Measurements from ENCODE around the gene LAS1L. TPM values are rescaled to one million over a fixed set of nuclear protein-coding genes. Genes with fewer than 3 reads are reported as not detected.
"Not testable (repeated sequence)": the region's sequence is repeated elsewhere in the genome, so short reads cannot be mapped to it uniquely, and the experiment has no call there.

Gene LAS1L
- total and polyA plus RNA-seq, 4 donors, result 12.0 to 56.8 (median 36.5) TPM

- WGBS (ENCODE audit: insufficient coverage), result 87% methylated on average over 3 of the region's 3 CpGs
- no peaks in the 10 kb centered on the region for H3K9me3 ChIP-seq (ENCODE audit: control insufficient read depth, insufficient read depth, low read length)
- H3K4me3 ChIP-seq (ENCODE audit: low read depth, low read length), result no peak overlapping the region
- no peaks in the 10 kb centered on the region for H3K27me3 ChIP-seq (ENCODE audit: control insufficient read depth, insufficient read depth, low read length)
- no peak overlapping the region for H3K27ac ChIP-seq (ENCODE audit: low read depth, low read length)
- H3K36me3 ChIP-seq (ENCODE audit: control insufficient read depth, insufficient read depth, low read length), result peaks cover 36% of the 10 kb centered on the region
- DNase-seq (ENCODE audit: low read depth in 4 of 6, low spot score in 6 of 6), result no peak
- H3K4me1 ChIP-seq (ENCODE audit: control insufficient read depth, insufficient read depth, low read length), result no peaks in the 10 kb centered on the region
These were observed 11.7 kb downstream of the LAS1L start for GRCh38 chrX:65522739-65523372.

- 67% methylated on average over 1 of the region's 6 CpGs for WGBS (ENCODE audit: insufficient coverage)
- peaks cover 32% of the 10 kb centered on the region for H3K36me3 ChIP-seq (ENCODE audit: control insufficient read depth, insufficient read depth, low read length)
- H3K27me3 ChIP-seq (ENCODE audit: control insufficient read depth, insufficient read depth, low read length); H3K27ac ChIP-seq (ENCODE audit: low read depth, low read length); DNase-seq (ENCODE audit: low read depth in 4 of 6, low spot score in 6 of 6); H3K4me3 ChIP-seq (ENCODE audit: low read depth, low read length); H3K9me3 ChIP-seq (ENCODE audit: control insufficient read depth, insufficient read depth, low read length); H3K4me1 ChIP-seq (ENCODE audit: control insufficient read depth, insufficient read depth, low read length): not testable (repeated sequence)
These were observed 15.1 kb downstream of the LAS1L start for GRCh38 chrX:65519530-65519929.

GRCh38 chrX:65518980-65519379 lies 15.6 kb downstream of the LAS1L start:
- H3K9me3 ChIP-seq (ENCODE audit: control insufficient read depth, insufficient read depth, low read length); H3K4me1 ChIP-seq (ENCODE audit: control insufficient read depth, insufficient read depth, low read length); H3K27me3 ChIP-seq (ENCODE audit: control insufficient read depth, insufficient read depth, low read length); DNase-seq (ENCODE audit: low read depth in 4 of 6, low spot score in 6 of 6); H3K4me3 ChIP-seq (ENCODE audit: low read depth, low read length); H3K27ac ChIP-seq (ENCODE audit: low read depth, low read length): not testable (repeated sequence)
- WGBS (ENCODE audit: insufficient coverage), result 83% methylated on average over 1 of the region's 9 CpGs
- peaks cover 28% of the 10 kb centered on the region for H3K36me3 ChIP-seq (ENCODE audit: control insufficient read depth, insufficient read depth, low read length)

- Histone ChIP-seq H3K36me3 (ENCODE audit: control insufficient read depth, insufficient read depth, low read length) (peaks cover 21% of the 10 kb centered on the region), H3K27ac (ENCODE audit: low read depth, low read length) (no peak overlapping the region), H3K27me3 (ENCODE audit: control insufficient read depth, insufficient read depth, low read length) (no peaks in the 10 kb centered on the region), H3K4me3 (ENCODE audit: low read depth, low read length) (no peak overlapping the region), H3K4me1 (ENCODE audit: control insufficient read depth, insufficient read depth, low read length) (no peaks in the 10 kb centered on the region), H3K9me3 (ENCODE audit: control insufficient read depth, insufficient read depth, low read length) (no peaks in the 10 kb centered on the region)
- no peak for DNase-seq (ENCODE audit: low read depth in 4 of 6, low spot score in 6 of 6)
- 64% methylated on average over 2 of the region's 3 CpGs for WGBS (ENCODE audit: insufficient coverage)
These were observed 16.7 kb downstream of the LAS1L start for GRCh38 chrX:65517923-65518322.

- H3K4me1 ChIP-seq (ENCODE audit: control insufficient read depth, insufficient read depth, low read length), result no peaks in the 10 kb centered on the region
- H3K27ac ChIP-seq (ENCODE audit: low read depth, low read length), result no peak overlapping the region
- no peak overlapping the region for H3K4me3 ChIP-seq (ENCODE audit: low read depth, low read length)
- 77% methylated on average over 3 of the region's 3 CpGs for WGBS (ENCODE audit: insufficient coverage)
- peaks cover 18% of the 10 kb centered on the region for H3K36me3 ChIP-seq (ENCODE audit: control insufficient read depth, insufficient read depth, low read length)
- DNase-seq (ENCODE audit: low read depth in 4 of 6, low spot score in 6 of 6), result peak in 3 of 6 donors; percentile 9 to 38 (median 11)
- H3K9me3 ChIP-seq (ENCODE audit: control insufficient read depth, insufficient read depth, low read length), result no peaks in the 10 kb centered on the region
- no peaks in the 10 kb centered on the region for H3K27me3 ChIP-seq (ENCODE audit: control insufficient read depth, insufficient read depth, low read length)
These were observed 17.8 kb downstream of the LAS1L start for GRCh38 chrX:65516756-65517155.

GRCh38 chrX:65513610-65514009 lies 21.0 kb downstream of the LAS1L start:
- WGBS (ENCODE audit: insufficient coverage), result no CpG with 5 or more reads among the region's 1 CpG
- H3K4me1 ChIP-seq (ENCODE audit: control insufficient read depth, insufficient read depth, low read length), result no peaks in the 10 kb centered on the region
- no peak overlapping the region for H3K4me3 ChIP-seq (ENCODE audit: low read depth, low read length)
- peaks cover 11% of the 10 kb centered on the region for H3K36me3 ChIP-seq (ENCODE audit: control insufficient read depth, insufficient read depth, low read length)
- H3K9me3 ChIP-seq (ENCODE audit: control insufficient read depth, insufficient read depth, low read length), result no peaks in the 10 kb centered on the region
- H3K27me3 ChIP-seq (ENCODE audit: control insufficient read depth, insufficient read depth, low read length), result no peaks in the 10 kb centered on the region
- no peak overlapping the region for H3K27ac ChIP-seq (ENCODE audit: low read depth, low read length)
- DNase-seq (ENCODE audit: low read depth in 4 of 6, low spot score in 6 of 6), result no peak

- H3K4me3 ChIP-seq (ENCODE audit: low read depth, low read length), result no peak overlapping the region
- no peak overlapping the region for H3K27ac ChIP-seq (ENCODE audit: low read depth, low read length)
- peaks cover 9% of the 10 kb centered on the region for H3K36me3 ChIP-seq (ENCODE audit: control insufficient read depth, insufficient read depth, low read length)
- H3K4me1 ChIP-seq (ENCODE audit: control insufficient read depth, insufficient read depth, low read length), result no peaks in the 10 kb centered on the region
- no peaks in the 10 kb centered on the region for H3K27me3 ChIP-seq (ENCODE audit: control insufficient read depth, insufficient read depth, low read length)
- no peaks in the 10 kb centered on the region for H3K9me3 ChIP-seq (ENCODE audit: control insufficient read depth, insufficient read depth, low read length)
- DNase-seq (ENCODE audit: low read depth in 4 of 6, low spot score in 6 of 6), result no peak
- 100% methylated on average over 1 of the region's 4 CpGs for WGBS (ENCODE audit: insufficient coverage)
These were observed 25.2 kb downstream of the LAS1L start for GRCh38 chrX:65509400-65509799.

GRCh38 chrX:65508851-65509250 lies 25.7 kb downstream of the LAS1L start:
- DNase-seq (ENCODE audit: low read depth in 4 of 6, low spot score in 6 of 6), result no peak
- Histone ChIP-seq H3K27me3 (ENCODE audit: control insufficient read depth, insufficient read depth, low read length) (no peaks in the 10 kb centered on the region), H3K36me3 (ENCODE audit: control insufficient read depth, insufficient read depth, low read length) (peaks cover 9% of the 10 kb centered on the region), H3K9me3 (ENCODE audit: control insufficient read depth, insufficient read depth, low read length) (no peaks in the 10 kb centered on the region), H3K4me1 (ENCODE audit: control insufficient read depth, insufficient read depth, low read length) (no peaks in the 10 kb centered on the region), H3K4me3 (ENCODE audit: low read depth, low read length) (no peak overlapping the region), H3K27ac (ENCODE audit: low read depth, low read length) (no peak overlapping the region)
- no CpG with 5 or more reads among the region's 4 CpGs for WGBS (ENCODE audit: insufficient coverage)

GRCh38 chrX:65502618-65503017 lies 32.0 kb downstream of the LAS1L start:
- Histone ChIP-seq H3K9me3 (ENCODE audit: control insufficient read depth, insufficient read depth, low read length) (no peaks in the 10 kb centered on the region), H3K27me3 (ENCODE audit: control insufficient read depth, insufficient read depth, low read length) (no peaks in the 10 kb centered on the region), H3K4me1 (ENCODE audit: control insufficient read depth, insufficient read depth, low read length) (no peaks in the 10 kb centered on the region), H3K4me3 (ENCODE audit: low read depth, low read length) (no peak overlapping the region), H3K27ac (ENCODE audit: low read depth, low read length) (no peak overlapping the region), H3K36me3 (ENCODE audit: control insufficient read depth, insufficient read depth, low read length) (no peaks in the 10 kb centered on the region)
- WGBS (ENCODE audit: insufficient coverage), result 70% methylated on average over 9 of the region's 11 CpGs
- no peak for DNase-seq (ENCODE audit: low read depth in 4 of 6, low spot score in 6 of 6)

GRCh38 chrX:65493431-65493830 lies 41.2 kb downstream of the LAS1L start:
- no CpG with 5 or more reads among the region's 1 CpG for WGBS (ENCODE audit: insufficient coverage)

More at GRCh38 chrX:65493431-65493830, 41.2 kb downstream of the LAS1L start:
- H3K9me3 ChIP-seq (ENCODE audit: control insufficient read depth, insufficient read depth, low read length), result no peaks in the 10 kb centered on the region
- H3K4me3 ChIP-seq (ENCODE audit: low read depth, low read length), result no peak overlapping the region
- no peaks in the 10 kb centered on the region for H3K36me3 ChIP-seq (ENCODE audit: control insufficient read depth, insufficient read depth, low read length)
- DNase-seq (ENCODE audit: low read depth in 4 of 6, low spot score in 6 of 6), result no peak
- no peaks in the 10 kb centered on the region for H3K27me3 ChIP-seq (ENCODE audit: control insufficient read depth, insufficient read depth, low read length)
- H3K4me1 ChIP-seq (ENCODE audit: control insufficient read depth, insufficient read depth, low read length), result no peaks in the 10 kb centered on the region
- no peak overlapping the region for H3K27ac ChIP-seq (ENCODE audit: low read depth, low read length)

Measured in spinal cord (tissue), 10 donors.